GM20000 (cell line): Measurements from ENCODE around the gene TMIGD1.

Source experiments
- DNase-seq: peaks from one replicate; pipeline ENCODE4 v3.0.0; 2012; ENCODE audit warnings: low spot score
- TF ChIP-seq, protein P1 (sequence below): IDR thresholded peaks from 2 replicates; pipeline ENCODE4 v1.5.1; 2012; ENCODE audit warnings: mild to moderate bottlenecking, control low read depth; ENCODE audit errors: extremely low read depth, missing control alignments

Gene TMIGD1

DNA sequence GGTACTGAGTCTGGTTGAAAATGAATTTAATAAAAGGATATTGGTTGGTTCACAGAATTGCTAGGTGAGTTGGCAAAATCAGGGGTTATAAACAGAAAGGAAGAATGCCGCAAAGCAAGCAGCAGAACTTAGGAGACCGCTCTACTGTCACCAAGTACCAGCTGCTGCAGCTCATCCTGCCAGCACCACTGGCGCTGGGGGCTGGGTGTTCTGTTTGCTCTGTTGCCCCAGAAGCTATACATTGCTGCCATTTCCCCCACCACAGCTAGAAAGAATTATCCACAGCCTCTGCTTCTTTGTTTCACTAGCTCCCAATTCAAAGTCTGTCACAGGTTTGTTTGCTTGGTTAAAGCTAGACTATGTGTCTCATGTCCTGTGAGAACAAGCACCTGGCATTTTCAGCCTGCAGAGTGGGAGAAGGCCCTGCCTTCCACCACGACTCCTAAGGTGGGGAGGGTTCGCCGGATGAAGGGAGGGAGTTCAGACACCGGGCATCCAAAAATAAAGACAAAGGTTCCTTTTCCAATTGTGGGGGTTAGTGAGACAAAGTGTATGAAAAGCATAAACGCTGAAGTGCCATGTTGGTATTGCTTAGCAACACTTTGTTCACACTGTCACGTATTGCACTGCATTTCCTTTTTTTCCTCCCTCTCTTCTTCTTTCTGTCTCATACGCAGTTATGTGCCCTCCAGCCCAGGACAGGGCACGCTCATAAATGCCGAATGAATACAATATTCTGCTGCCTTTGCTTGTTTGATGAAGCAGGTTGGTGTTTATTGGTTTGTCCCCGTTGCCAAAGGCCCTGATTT is 35.3 kb upstream of the TMIGD1 start:
- DNase-seq, result no peak
- TF ChIP-seq, protein P1, sequence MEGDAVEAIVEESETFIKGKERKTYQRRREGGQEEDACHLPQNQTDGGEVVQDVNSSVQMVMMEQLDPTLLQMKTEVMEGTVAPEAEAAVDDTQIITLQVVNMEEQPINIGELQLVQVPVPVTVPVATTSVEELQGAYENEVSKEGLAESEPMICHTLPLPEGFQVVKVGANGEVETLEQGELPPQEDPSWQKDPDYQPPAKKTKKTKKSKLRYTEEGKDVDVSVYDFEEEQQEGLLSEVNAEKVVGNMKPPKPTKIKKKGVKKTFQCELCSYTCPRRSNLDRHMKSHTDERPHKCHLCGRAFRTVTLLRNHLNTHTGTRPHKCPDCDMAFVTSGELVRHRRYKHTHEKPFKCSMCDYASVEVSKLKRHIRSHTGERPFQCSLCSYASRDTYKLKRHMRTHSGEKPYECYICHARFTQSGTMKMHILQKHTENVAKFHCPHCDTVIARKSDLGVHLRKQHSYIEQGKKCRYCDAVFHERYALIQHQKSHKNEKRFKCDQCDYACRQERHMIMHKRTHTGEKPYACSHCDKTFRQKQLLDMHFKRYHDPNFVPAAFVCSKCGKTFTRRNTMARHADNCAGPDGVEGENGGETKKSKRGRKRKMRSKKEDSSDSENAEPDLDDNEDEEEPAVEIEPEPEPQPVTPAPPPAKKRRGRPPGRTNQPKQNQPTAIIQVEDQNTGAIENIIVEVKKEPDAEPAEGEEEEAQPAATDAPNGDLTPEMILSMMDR, result no peak

GRCh38 chr17:30366536-30366935 is 32.7 kb upstream of the TMIGD1 start:
- TF ChIP-seq, protein P1, result no peak
- no peak for DNase-seq

DNA sequence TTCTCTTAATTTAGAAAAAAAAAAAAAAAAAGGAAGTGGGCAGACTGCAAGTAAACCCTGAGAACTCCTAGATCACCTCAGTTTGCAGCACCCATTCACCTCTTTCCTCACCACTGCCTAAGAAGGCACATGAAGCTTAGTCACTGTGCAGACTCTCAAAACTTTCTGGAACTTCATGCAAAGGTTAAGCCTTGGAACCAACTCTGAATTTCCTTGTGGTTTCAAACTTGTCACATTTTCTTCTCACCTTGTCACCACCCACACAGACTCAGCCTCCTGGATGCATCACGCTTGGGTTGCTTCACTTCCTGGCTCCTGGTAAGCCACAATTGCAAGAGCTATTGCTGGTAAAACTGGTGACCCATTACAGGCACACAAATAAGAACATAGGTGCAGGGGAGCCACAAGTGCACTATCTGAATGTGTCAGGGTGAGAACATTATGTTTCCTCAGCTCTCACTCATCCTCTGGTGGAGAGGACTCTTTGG is 29.9 kb upstream of the TMIGD1 start:
- DNase-seq, result peak; percentile 60

DNA sequence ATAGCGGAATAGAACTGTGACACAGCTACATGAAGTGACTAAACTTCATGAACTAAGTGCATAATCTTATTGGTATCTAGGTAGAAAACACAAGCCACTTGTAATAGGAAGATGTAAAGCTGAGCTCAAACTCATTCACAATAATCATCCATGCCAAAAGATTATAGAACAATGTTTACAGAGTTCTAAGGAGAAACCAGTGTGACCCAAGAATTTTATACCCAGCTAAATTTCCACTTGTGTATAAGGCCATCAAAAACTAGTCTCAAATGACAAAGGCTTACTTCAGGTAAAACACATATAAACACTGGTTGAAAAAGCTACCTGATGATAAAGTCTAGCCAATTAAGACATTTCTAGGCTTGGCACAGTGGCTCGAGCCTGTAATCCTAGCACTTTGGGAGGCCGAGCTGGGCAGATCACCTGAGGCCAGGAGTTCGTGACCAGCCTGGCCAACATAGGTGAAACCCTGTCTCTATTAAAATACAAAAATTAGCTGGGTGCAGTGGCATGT is 28.0 kb upstream of the TMIGD1 start:
- no peak for DNase-seq
- TF ChIP-seq, protein P1, result no peak

More for the DNA sequence above, 29.9 kb upstream of the TMIGD1 start:
- TF ChIP-seq, protein P1, result no peak

DNA sequence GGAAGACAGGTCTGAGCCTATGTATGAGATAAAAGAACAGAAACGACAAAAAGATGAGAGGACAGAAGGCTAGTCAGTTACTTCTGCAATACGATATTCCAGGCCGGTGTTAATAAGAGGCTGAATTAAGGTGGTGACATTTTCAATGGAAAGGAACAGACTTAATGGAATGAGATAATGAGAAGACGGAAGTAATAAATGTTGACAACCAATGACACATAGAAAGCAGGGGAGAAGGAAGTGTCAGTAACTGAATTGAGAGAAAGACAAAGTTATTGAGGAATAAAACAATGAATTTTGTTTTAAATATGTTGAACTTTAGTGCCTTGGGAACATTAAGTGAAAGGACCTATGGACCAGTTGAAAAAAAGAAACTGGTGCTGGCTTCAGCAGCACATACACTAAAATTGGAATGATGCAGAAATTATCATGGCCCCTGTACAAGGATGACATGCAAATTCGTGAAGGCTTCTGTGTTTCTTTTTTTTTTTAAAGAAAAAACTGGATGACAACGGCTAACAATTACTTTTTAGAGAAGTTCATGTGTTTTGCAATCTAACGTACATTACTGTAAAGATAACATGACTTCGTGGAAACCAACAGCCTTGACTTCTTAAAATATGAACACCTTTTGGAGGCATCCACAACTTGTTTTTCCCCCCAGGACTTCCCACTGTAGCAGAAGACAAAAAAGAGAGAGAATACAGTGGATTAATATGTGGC is 26.4 kb upstream of the TMIGD1 start:
- TF ChIP-seq, protein P1, result no peak
- DNase-seq, result no peak

DNA sequence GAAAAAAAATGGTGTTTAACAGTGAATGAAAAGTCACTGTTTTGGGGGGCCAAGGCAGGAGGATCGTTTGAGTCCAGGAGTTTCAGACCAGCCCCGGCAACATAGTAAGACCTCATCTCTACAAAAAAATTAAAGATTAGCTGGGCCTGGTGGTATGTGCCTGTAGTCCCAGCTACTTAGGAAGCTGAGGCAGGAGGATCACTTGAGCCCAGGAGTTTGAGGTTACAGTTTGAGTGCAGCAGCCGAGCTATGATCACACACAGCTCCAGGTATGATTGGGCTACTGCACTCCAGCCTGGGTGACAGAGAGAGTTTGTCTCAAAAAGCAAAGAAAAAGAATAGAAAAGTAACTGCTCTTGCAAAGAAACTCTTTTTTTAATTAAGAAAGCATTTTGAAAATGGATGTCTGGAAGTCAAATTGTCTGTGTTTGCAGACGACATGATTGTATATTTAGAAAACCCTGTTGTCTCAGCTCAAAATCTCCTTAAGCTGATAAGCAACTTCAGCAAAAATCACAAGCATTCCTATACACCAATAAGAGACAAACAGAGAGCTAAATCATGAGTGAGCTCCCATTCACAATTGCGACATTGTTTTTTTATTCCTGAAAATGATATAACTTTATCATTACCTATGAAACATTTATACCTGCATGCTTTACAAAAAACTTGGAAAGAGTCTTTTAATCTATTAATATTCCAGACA is 24.4 kb upstream of the TMIGD1 start:
- TF ChIP-seq, protein P1, result no peak
- no peak for DNase-seq
